ENCODE measurements around the gene NAV3.

The NAV3 gene

DNA sequence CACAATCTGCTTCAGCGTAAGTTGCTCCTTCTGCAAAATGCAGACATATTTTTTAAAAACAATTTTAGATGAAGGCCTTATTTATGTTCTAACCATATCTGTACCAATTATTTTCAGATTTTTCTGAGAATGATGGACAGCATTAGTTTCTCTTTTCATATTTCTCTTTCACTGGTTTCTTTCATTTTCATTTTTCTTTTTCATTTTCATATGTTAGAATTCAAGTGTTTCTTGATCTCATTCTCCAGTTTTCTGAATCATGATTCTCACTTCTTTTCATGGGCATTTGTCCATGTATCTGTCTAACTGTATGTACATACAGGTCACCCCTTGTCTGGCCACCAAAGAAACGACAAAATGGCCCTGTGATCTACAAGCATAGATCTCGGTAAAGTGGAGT is 346.6 kb downstream of the NAV3 start:
- H3K36me3 ChIP-seq (ENCODE audit: control insufficient read depth, insufficient read depth, low read length) = no peaks in the 10 kb centered on the region
- no peak overlapping the region for H3K23ac ChIP-seq (ENCODE audit: low read length)
- H3K27ac ChIP-seq (ENCODE audit: low read depth, low read length) = no peak overlapping the region
- no peak overlapping the region for H3K4me3 ChIP-seq (ENCODE audit: low read length)
- no peak overlapping the region for H3K4ac ChIP-seq (ENCODE audit: low read depth, low read length)
- no peak overlapping the region for H3K9ac ChIP-seq (ENCODE audit: low read length)
- H3K18ac ChIP-seq (ENCODE audit: low read length) = no peak overlapping the region
- no peak overlapping the region for H2BK15ac ChIP-seq (replicated peaks; ENCODE audit: low read depth)
- H3K27me3 ChIP-seq (ENCODE audit: insufficient read depth, low read length, poor library complexity) = no peaks in the 10 kb centered on the region
- no peak overlapping the region for H3K56ac ChIP-seq (ENCODE audit: low read length)
- no peak overlapping the region for H4K8ac ChIP-seq (ENCODE audit: low read depth, low read length)
- H3K79me1 ChIP-seq (ENCODE audit: low read length) = no peaks in the 10 kb centered on the region
- no peak overlapping the region for H2BK5ac ChIP-seq (ENCODE audit: low read length)
- no peak overlapping the region for H4K5ac ChIP-seq (ENCODE audit: low read length)
- no peak overlapping the region for H2AK5ac ChIP-seq (ENCODE audit: low read length)
- no peaks in the 10 kb centered on the region for H3K4me1 ChIP-seq (ENCODE audit: control insufficient read depth, low read depth, low read length)
- no peak overlapping the region for H3K4me2 ChIP-seq (ENCODE audit: low read length)
- no CpG with 5 or more reads among the region's 3 CpGs for WGBS (ENCODE audit: extremely low coverage, insufficient coverage, low lambda C conversion rate)
- DNase-seq = no peak
- no peak overlapping the region for H2BK120ac ChIP-seq (ENCODE audit: low read depth, low read length)
- H3K79me2 ChIP-seq (ENCODE audit: control insufficient read depth, insufficient read depth, low read length) = no peaks in the 10 kb centered on the region

- Histone ChIP-seq H4K5ac (ENCODE audit: low read length) (no peak overlapping the region), H2BK15ac (replicated peaks; ENCODE audit: low read depth) (no peak overlapping the region), H3K18ac (ENCODE audit: low read length) (no peak overlapping the region), H3K4me1 (ENCODE audit: control insufficient read depth, low read depth, low read length) (no peaks in the 10 kb centered on the region), H2AK5ac (ENCODE audit: low read length) (no peak overlapping the region), H2BK5ac (ENCODE audit: low read length) (no peak overlapping the region), H3K9ac (ENCODE audit: low read length) (no peak overlapping the region), H3K27me3 (ENCODE audit: insufficient read depth, low read length, poor library complexity) (no peaks in the 10 kb centered on the region), H3K4me2 (ENCODE audit: low read length) (no peak overlapping the region), H3K4me3 (ENCODE audit: low read length) (no peak overlapping the region), H3K79me1 (ENCODE audit: low read length) (no peaks in the 10 kb centered on the region), H3K79me2 (ENCODE audit: control insufficient read depth, insufficient read depth, low read length) (no peaks in the 10 kb centered on the region), H3K23ac (ENCODE audit: low read length) (no peak overlapping the region), H3K56ac (ENCODE audit: low read length) (no peak overlapping the region), H3K27ac (ENCODE audit: low read depth, low read length) (no peak overlapping the region), H4K8ac (ENCODE audit: low read depth, low read length) (no peak overlapping the region), H2BK120ac (ENCODE audit: low read depth, low read length) (no peak overlapping the region), H3K36me3 (ENCODE audit: control insufficient read depth, insufficient read depth, low read length) (no peaks in the 10 kb centered on the region), H3K4ac (ENCODE audit: low read depth, low read length) (no peak overlapping the region)
- no CpG with 5 or more reads among the region's 6 CpGs for WGBS (ENCODE audit: extremely low coverage, insufficient coverage, low lambda C conversion rate)
- no peak for DNase-seq
Observed at GRCh38 chr12:78179346-78179745, 348.7 kb downstream of the NAV3 start.

GRCh38 chr12:78181544-78182162 is 351.0 kb downstream of the NAV3 start:
- no peak overlapping the region for H2BK120ac ChIP-seq (ENCODE audit: low read depth, low read length)
- H3K4me1 ChIP-seq (ENCODE audit: control insufficient read depth, low read depth, low read length) = no peaks in the 10 kb centered on the region
- H3K79me1 ChIP-seq (ENCODE audit: low read length) = no peaks in the 10 kb centered on the region
- no peak overlapping the region for H4K5ac ChIP-seq (ENCODE audit: low read length)
- H2BK5ac ChIP-seq (ENCODE audit: low read length) = no peak overlapping the region
- DNase-seq = peak; percentile 21
- H3K4me3 ChIP-seq (ENCODE audit: low read length) = no peak overlapping the region
- H3K9ac ChIP-seq (ENCODE audit: low read length) = no peak overlapping the region
- no peak overlapping the region for H4K8ac ChIP-seq (ENCODE audit: low read depth, low read length)
- H3K27ac ChIP-seq (ENCODE audit: low read depth, low read length) = no peak overlapping the region
- H3K36me3 ChIP-seq (ENCODE audit: control insufficient read depth, insufficient read depth, low read length) = no peaks in the 10 kb centered on the region
- WGBS (ENCODE audit: extremely low coverage, insufficient coverage, low lambda C conversion rate) = no CpG with 5 or more reads among the region's 3 CpGs
- no peak overlapping the region for H3K18ac ChIP-seq (ENCODE audit: low read length)
- H2AK5ac ChIP-seq (ENCODE audit: low read length) = no peak overlapping the region
- H3K4me2 ChIP-seq (ENCODE audit: low read length) = no peak overlapping the region
- H3K4ac ChIP-seq (ENCODE audit: low read depth, low read length) = no peak overlapping the region
- H3K27me3 ChIP-seq (ENCODE audit: insufficient read depth, low read length, poor library complexity) = no peaks in the 10 kb centered on the region
- H3K56ac ChIP-seq (ENCODE audit: low read length) = no peak overlapping the region
- no peak overlapping the region for H3K23ac ChIP-seq (ENCODE audit: low read length)
- no peak overlapping the region for H2BK15ac ChIP-seq (replicated peaks; ENCODE audit: low read depth)
- H3K79me2 ChIP-seq (ENCODE audit: control insufficient read depth, insufficient read depth, low read length) = no peaks in the 10 kb centered on the region

GRCh38 chr12:78183824-78184223 is 353.1 kb downstream of the NAV3 start:
- Histone ChIP-seq H4K8ac (ENCODE audit: low read depth, low read length) (no peak overlapping the region), H3K4me2 (ENCODE audit: low read length) (no peak overlapping the region), H3K4ac (ENCODE audit: low read depth, low read length) (no peak overlapping the region), H3K23ac (ENCODE audit: low read length) (no peak overlapping the region), H2BK5ac (ENCODE audit: low read length) (no peak overlapping the region), H3K27ac (ENCODE audit: low read depth, low read length) (no peak overlapping the region), H3K36me3 (ENCODE audit: control insufficient read depth, insufficient read depth, low read length) (no peaks in the 10 kb centered on the region), H3K27me3 (ENCODE audit: insufficient read depth, low read length, poor library complexity) (no peaks in the 10 kb centered on the region), H2BK120ac (ENCODE audit: low read depth, low read length) (no peak overlapping the region), H3K18ac (ENCODE audit: low read length) (no peak overlapping the region), H4K5ac (ENCODE audit: low read length) (no peak overlapping the region), H3K79me2 (ENCODE audit: control insufficient read depth, insufficient read depth, low read length) (no peaks in the 10 kb centered on the region), H3K4me1 (ENCODE audit: control insufficient read depth, low read depth, low read length) (no peaks in the 10 kb centered on the region), H3K9ac (ENCODE audit: low read length) (no peak overlapping the region), H3K56ac (ENCODE audit: low read length) (no peak overlapping the region), H2AK5ac (ENCODE audit: low read length) (no peak overlapping the region), H2BK15ac (replicated peaks; ENCODE audit: low read depth) (no peak overlapping the region), H3K4me3 (ENCODE audit: low read length) (no peak overlapping the region), H3K79me1 (ENCODE audit: low read length) (no peaks in the 10 kb centered on the region)
- peak; percentile 44 for DNase-seq

DNA sequence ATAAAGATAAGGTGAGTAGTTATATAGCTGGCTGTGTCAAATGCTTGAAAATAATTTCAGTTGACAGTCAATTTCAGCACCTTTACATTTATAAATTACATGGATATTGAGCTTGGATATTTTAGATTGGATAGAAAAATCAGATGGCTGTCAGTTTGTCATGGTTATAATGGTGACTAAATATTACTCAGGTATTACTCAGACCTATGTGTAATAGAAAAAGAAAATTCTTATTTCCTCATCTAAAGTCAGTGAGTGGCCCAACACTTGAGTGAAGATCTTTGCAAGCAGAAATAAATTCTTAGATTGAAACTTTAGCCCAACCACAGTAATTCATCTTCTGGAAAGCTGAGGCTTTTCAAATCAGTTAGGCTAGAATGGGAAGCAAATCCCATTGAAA is 354.4 kb downstream of the NAV3 start:
- Histone ChIP-seq H2BK5ac (ENCODE audit: low read length) (no peak overlapping the region), H2BK120ac (ENCODE audit: low read depth, low read length) (no peak overlapping the region), H3K27ac (ENCODE audit: low read depth, low read length) (no peak overlapping the region), H2BK15ac (replicated peaks; ENCODE audit: low read depth) (no peak overlapping the region), H3K36me3 (ENCODE audit: control insufficient read depth, insufficient read depth, low read length) (no peaks in the 10 kb centered on the region), H4K8ac (ENCODE audit: low read depth, low read length) (no peak overlapping the region), H3K4me3 (ENCODE audit: low read length) (no peak overlapping the region), H3K56ac (ENCODE audit: low read length) (no peak overlapping the region), H2AK5ac (ENCODE audit: low read length) (no peak overlapping the region), H3K18ac (ENCODE audit: low read length) (no peak overlapping the region), H3K27me3 (ENCODE audit: insufficient read depth, low read length, poor library complexity) (no peaks in the 10 kb centered on the region), H3K9ac (ENCODE audit: low read length) (no peak overlapping the region), H3K4ac (ENCODE audit: low read depth, low read length) (no peak overlapping the region), H3K79me2 (ENCODE audit: control insufficient read depth, insufficient read depth, low read length) (no peaks in the 10 kb centered on the region), H3K4me1 (ENCODE audit: control insufficient read depth, low read depth, low read length) (no peaks in the 10 kb centered on the region), H4K5ac (ENCODE audit: low read length) (no peak overlapping the region), H3K23ac (ENCODE audit: low read length) (no peak overlapping the region), H3K79me1 (ENCODE audit: low read length) (no peaks in the 10 kb centered on the region), H3K4me2 (ENCODE audit: low read length) (no peak overlapping the region)
- no peak for DNase-seq

DNA sequence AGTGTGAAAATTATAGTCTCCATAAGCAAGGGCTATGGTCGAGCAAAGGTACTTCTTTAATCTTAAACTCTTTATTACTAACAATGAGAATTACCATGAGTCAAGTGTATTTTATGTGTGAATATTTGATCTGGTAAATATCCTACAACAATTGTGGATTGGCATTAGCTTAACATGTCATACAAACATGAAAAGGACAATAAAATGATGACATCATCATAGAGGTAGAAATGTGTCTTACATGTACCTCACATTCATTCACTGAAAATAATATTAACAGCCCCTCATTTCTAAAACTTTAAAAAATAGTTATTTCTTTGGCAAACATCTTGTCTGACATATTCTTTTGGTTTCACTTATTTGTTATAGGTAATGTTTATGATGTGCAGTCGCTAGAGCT is 355.0 kb downstream of the NAV3 start:
- H3K79me2 ChIP-seq (ENCODE audit: control insufficient read depth, insufficient read depth, low read length) = no peaks in the 10 kb centered on the region

More for the DNA sequence above, 355.0 kb downstream of the NAV3 start:
- WGBS (ENCODE audit: extremely low coverage, insufficient coverage, low lambda C conversion rate) = no CpG with 5 or more reads among the region's 2 CpGs
- no peaks in the 10 kb centered on the region for H3K4me1 ChIP-seq (ENCODE audit: control insufficient read depth, low read depth, low read length)
- H3K4me2 ChIP-seq (ENCODE audit: low read length) = no peak overlapping the region
- no peak overlapping the region for H2AK5ac ChIP-seq (ENCODE audit: low read length)
- H3K4me3 ChIP-seq (ENCODE audit: low read length) = no peak overlapping the region
- H3K23ac ChIP-seq (ENCODE audit: low read length) = no peak overlapping the region
- H3K36me3 ChIP-seq (ENCODE audit: control insufficient read depth, insufficient read depth, low read length) = no peaks in the 10 kb centered on the region
- no peak overlapping the region for H4K8ac ChIP-seq (ENCODE audit: low read depth, low read length)
- no peak overlapping the region for H2BK5ac ChIP-seq (ENCODE audit: low read length)
- H3K27ac ChIP-seq (ENCODE audit: low read depth, low read length) = no peak overlapping the region
- no peak overlapping the region for H2BK15ac ChIP-seq (replicated peaks; ENCODE audit: low read depth)
- no peaks in the 10 kb centered on the region for H3K27me3 ChIP-seq (ENCODE audit: insufficient read depth, low read length, poor library complexity)
- no peak overlapping the region for H3K18ac ChIP-seq (ENCODE audit: low read length)
- no peak overlapping the region for H4K5ac ChIP-seq (ENCODE audit: low read length)
- DNase-seq = no peak
- no peaks in the 10 kb centered on the region for H3K79me1 ChIP-seq (ENCODE audit: low read length)
- no peak overlapping the region for H2BK120ac ChIP-seq (ENCODE audit: low read depth, low read length)
- H3K56ac ChIP-seq (ENCODE audit: low read length) = no peak overlapping the region
- H3K9ac ChIP-seq (ENCODE audit: low read length) = no peak overlapping the region
- no peak overlapping the region for H3K4ac ChIP-seq (ENCODE audit: low read depth, low read length)

Measured in mesendoderm (in vitro differentiated cells).